ENCODE results near the gene LRRTM4. TPM values are rescaled to one million over a fixed set of nuclear protein-coding genes. Genes with fewer than 3 reads are reported as not detected.

LRRTM4 gene
- total and polyA plus RNA-seq, 2 donors (not counting 1 experiment from before 2014, with no cell fraction given) = not detected

GRCh38 chr2:77459840-77460239 lies 62.3 kb downstream of the LRRTM4 start:
- Mint-ChIP-seq H3K4me1 (no peaks in the 10 kb centered on the region), H3K9me3 (ENCODE audit: insufficient read depth) (peaks cover 13% of the 10 kb centered on the region), H3K27ac (no peak overlapping the region), H3K27me3 (no peaks in the 10 kb centered on the region), H3K4me3 (no peak overlapping the region)
- no CpG with 5 or more reads among the region's 3 CpGs for WGBS (ENCODE audit: insufficient coverage)
- no peaks in the 10 kb centered on the region for H3K4me1 ChIP-seq (ENCODE audit: control insufficient read depth in 2 of 2, insufficient read depth in 2 of 2, low read length in 2 of 2)
- H3K27me3 ChIP-seq (replicated peaks in 1 of 4; ENCODE audit: control extremely low read depth in 1 of 4, control insufficient read depth in 3 of 4, insufficient read depth in 4 of 4, low read length in 3 of 4) = no peaks in the 10 kb centered on the region
- H2AFZ ChIP-seq (ENCODE audit: insufficient read depth, low read depth, low read length, poor library complexity, severe bottlenecking) = no peak overlapping the region
- ChIA-PET CTCF (no interaction called here), POLR2A (no interaction called here)
- H4K20me1 ChIP-seq (ENCODE audit: control insufficient read depth, insufficient read depth, low read length, poor library complexity, severe bottlenecking) = no peaks in the 10 kb centered on the region
- TF ChIP-seq EZH2 (IDR thresholded peaks at IDR 0.05; ENCODE audit: borderline replicate concordance, insufficient read depth, low read depth, low read length, poor library complexity, severe bottlenecking) = no peak
- H3K9me3 ChIP-seq (ENCODE audit: control extremely low read depth in 1 of 3, control insufficient read depth in 2 of 3, insufficient read depth in 1 of 3, low read length in 2 of 3) = no peaks in the 10 kb centered on the region
- DNase-seq (no peak), ATAC-seq (ENCODE audit: low read depth) (no peak)
- no peaks in the 10 kb centered on the region for H3K79me2 ChIP-seq (ENCODE audit: control insufficient read depth, insufficient read depth, low read length)
- H3K27ac ChIP-seq (ENCODE audit: low read length in 2 of 2) = no peak overlapping the region
- H3K4me3 ChIP-seq (ENCODE audit: control extremely low read depth in 1 of 5, extremely low read depth in 1 of 5, insufficient read depth in 1 of 5, low read depth in 2 of 5, low read length in 4 of 5) = no peak overlapping the region
- no peak overlapping the region for H3K4me2 ChIP-seq (replicated peaks; ENCODE audit: low read depth, low read length, poor library complexity, severe bottlenecking)
- no peak overlapping the region for H3K9ac ChIP-seq (ENCODE audit: low read length)
- H3K36me3 ChIP-seq (replicated peaks in 1 of 2; ENCODE audit: control extremely low read depth in 1 of 2, control insufficient read depth in 1 of 2, extremely low read depth in 1 of 2, insufficient read depth in 2 of 2, low read length in 1 of 2) = no peaks in the 10 kb centered on the region
- intact Hi-C loops (cut with micrococcal nuclease) = no loop called here

GRCh38 chr2:77458216-77458615 lies 64.0 kb downstream of the LRRTM4 start:
- Histone ChIP-seq H3K27ac (ENCODE audit: low read length in 2 of 2) (no peak overlapping the region), H3K4me2 (replicated peaks; ENCODE audit: low read depth, low read length, poor library complexity, severe bottlenecking) (no peak overlapping the region), H3K4me3 (ENCODE audit: control extremely low read depth in 1 of 5, extremely low read depth in 1 of 5, insufficient read depth in 1 of 5, low read depth in 2 of 5, low read length in 4 of 5) (no peak overlapping the region), H3K36me3 (replicated peaks in 1 of 2; ENCODE audit: control extremely low read depth in 1 of 2, control insufficient read depth in 1 of 2, extremely low read depth in 1 of 2, insufficient read depth in 2 of 2, low read length in 1 of 2) (no peaks in the 10 kb centered on the region), H3K27me3 (replicated peaks in 1 of 4; ENCODE audit: control extremely low read depth in 1 of 4, control insufficient read depth in 3 of 4, insufficient read depth in 4 of 4, low read length in 3 of 4) (no peaks in the 10 kb centered on the region), H3K4me1 (ENCODE audit: control insufficient read depth in 2 of 2, insufficient read depth in 2 of 2, low read length in 2 of 2) (no peaks in the 10 kb centered on the region), H3K9ac (ENCODE audit: low read length) (no peak overlapping the region), H4K20me1 (ENCODE audit: control insufficient read depth, insufficient read depth, low read length, poor library complexity, severe bottlenecking) (no peaks in the 10 kb centered on the region), H2AFZ (ENCODE audit: insufficient read depth, low read depth, low read length, poor library complexity, severe bottlenecking) (no peak overlapping the region), H3K9me3 (ENCODE audit: control extremely low read depth in 1 of 3, control insufficient read depth in 2 of 3, insufficient read depth in 1 of 3, low read length in 2 of 3) (no peaks in the 10 kb centered on the region), H3K79me2 (ENCODE audit: control insufficient read depth, insufficient read depth, low read length) (no peaks in the 10 kb centered on the region)
- CTCF ChIA-PET = no interaction called here
- Mint-ChIP-seq H3K27me3 (no peaks in the 10 kb centered on the region), H3K4me3 (no peak overlapping the region), H3K4me1 (no peaks in the 10 kb centered on the region), H3K27ac (no peak overlapping the region), H3K9me3 (ENCODE audit: insufficient read depth) (peaks cover 13% of the 10 kb centered on the region)
- POLR2A ChIA-PET = no interaction called here
- 76% methylated on average over 3 of the region's 3 CpGs for WGBS (ENCODE audit: insufficient coverage)
- ATAC-seq (ENCODE audit: low read depth) (no peak), DNase-seq (no peak)
- TF ChIP-seq CTCF (IDR thresholded peaks at IDR 0.05) = no peak
- TF ChIP-seq EZH2 (IDR thresholded peaks at IDR 0.05; ENCODE audit: borderline replicate concordance, insufficient read depth, low read depth, low read length, poor library complexity, severe bottlenecking) = no peak
- intact Hi-C loops (cut with micrococcal nuclease) = no loop called here
